GM18861 (cell line): Measurements from ENCODE around the gene PCDHB11.
"Not testable (repeated sequence)": the region's sequence is repeated elsewhere in the genome, so short reads cannot be mapped to it uniquely, and the experiment has no call there.

Experiments used
- ATAC-seq: cut with Tn5 transposase; IDR thresholded peaks from one replicate; pipeline ENCODE4 v1.9.1; 2021; ENCODE audit not compliant: unreplicated experiment

The PCDHB11 gene

GRCh38 chr5:141199359-141200235, at the start of gene PCDHB11:
PCDHB11 (plus strand) TSS chr5:141199627; CDS start chr5:141199775, 148 bp downstream.
- ATAC-seq: no peak

- ATAC-seq: no peak
Measured at GRCh38 chr5:141149812-141150211, 49.6 kb upstream of the PCDHB11 start, which contains the start of gene PCDHB6. PCDHB6 (plus strand) TSS chr5:141150057; CDS start chr5:141150258, 201 bp downstream.

- no peak for ATAC-seq
Measured at GRCh38 chr5:141150224-141150992, 49.0 kb upstream of the PCDHB11 start.

GRCh38 chr5:141150993-141151325, 48.5 kb upstream of the PCDHB11 start:
- ATAC-seq: no peak

GRCh38 chr5:141151632-141152031, 47.8 kb upstream of the PCDHB11 start:
- ATAC-seq: not testable (repeated sequence)

GRCh38 chr5:141152096-141152495, 47.3 kb upstream of the PCDHB11 start:
- not testable (repeated sequence) for ATAC-seq

GRCh38 chr5:141155540-141156374, 43.7 kb upstream of the PCDHB11 start:
- ATAC-seq: no peak

GRCh38 chr5:141157356-141157755, 42.1 kb upstream of the PCDHB11 start:
- not testable (repeated sequence) for ATAC-seq

- ATAC-seq: not testable (repeated sequence)
Measured at GRCh38 chr5:141157901-141158300, 41.5 kb upstream of the PCDHB11 start.

GRCh38 chr5:141172381-141173204, 26.8 kb upstream of the PCDHB11 start, which contains the start of gene PCDHB7:
PCDHB7 (plus strand) TSS chr5:141172644; CDS start chr5:141172836, 192 bp downstream.
- no peak for ATAC-seq

GRCh38 chr5:141174291-141175104, 24.9 kb upstream of the PCDHB11 start:
- not testable (repeated sequence) for ATAC-seq

GRCh38 chr5:141175933-141176332, 23.5 kb upstream of the PCDHB11 start:
- no peak for ATAC-seq

GRCh38 chr5:141177577-141178191, 21.7 kb upstream of the PCDHB11 start, which contains the start of gene PCDHB8:
PCDHB8 (plus strand) TSS chr5:141177790; CDS start chr5:141178035, 245 bp downstream.
- ATAC-seq: not testable (repeated sequence)

- not testable (repeated sequence) for ATAC-seq
Measured at GRCh38 chr5:141179371-141179770, 20.1 kb upstream of the PCDHB11 start.

GRCh38 chr5:141179876-141180275, 19.6 kb upstream of the PCDHB11 start:
- not testable (repeated sequence) for ATAC-seq

GRCh38 chr5:141180313-141180712, 19.1 kb upstream of the PCDHB11 start:
- no peak for ATAC-seq

GRCh38 chr5:141182248-141182647, 17.2 kb upstream of the PCDHB11 start, which contains the start of gene PCDHB16:
PCDHB16 (plus strand) TSS chr5:141182387; CDS start chr5:141182560, 173 bp downstream.
- ATAC-seq: no peak

GRCh38 chr5:141184117-141184855, 15.1 kb upstream of the PCDHB11 start:
- ATAC-seq: not testable (repeated sequence)
